ENCODE data around the gene REEP1. TPM values are rescaled to one million over a fixed set of nuclear protein-coding genes. Genes with fewer than 3 reads are reported as not detected.
A peak's percentile ranks its signal among the peaks of the same experiment; 100 is the strongest.

REEP1 gene
- total and polyA plus RNA-seq, 9 of the 15 experiments (the other 6 are each of a cell fraction or from before 2014, with no cell fraction given): 0.11 to 0.67 (median 0.13) TPM

- peak in 1 of 3 experiments; percentile 68 for TF ChIP-seq YY1 (IDR thresholded peaks at IDR 0.05; ENCODE audit: borderline replicate concordance in 1 of 3, control insufficient read depth in 1 of 3, extremely low read depth in 1 of 3, insufficient read depth in 3 of 3, insufficient read length in 1 of 3, insufficient replicate concordance in 2 of 3, low read depth in 1 of 3, low read length in 2 of 3)
- no peak for TF ChIP-seq ETS2 (tag; IDR thresholded peaks at IDR 0.05; ENCODE audit: borderline replicate concordance, poor library complexity, severe bottlenecking)
- peak; percentile 87 to 90 for TF ChIP-seq MAZ (CRISPR knock-in tag; conservative IDR thresholded peaks at IDR 0.05 in 1 of 2, IDR thresholded peaks at IDR 0.05 in 1 of 2)
- TF ChIP-seq PHB2 (IDR thresholded peaks at IDR 0.05; ENCODE audit: low read depth): no peak
- no peak for TF ChIP-seq ZNF699 (CRISPR knock-in tag; IDR thresholded peaks at IDR 0.05; ENCODE audit: insufficient replicate concordance)
- peak; percentile 98 for TF ChIP-seq RBFOX2 (IDR thresholded peaks at IDR 0.05; ENCODE audit: low read depth, low read length)
- TF ChIP-seq ZNF282 (CRISPR knock-in tag; IDR thresholded peaks at IDR 0.05): 0 out of 2 replicates have a peak, but pooled peaks have one; percentile 50
- peak; percentile 89 for TF ChIP-seq CHD1 (IDR thresholded peaks at IDR 0.05; ENCODE audit: low read length)
- TF ChIP-seq PKNOX1 (IDR thresholded peaks at IDR 0.05): peak; percentile 93
- no peak for TF ChIP-seq CUX1 (CRISPR knock-in tag; IDR thresholded peaks at IDR 0.05)
- TF ChIP-seq, protein P1, sequence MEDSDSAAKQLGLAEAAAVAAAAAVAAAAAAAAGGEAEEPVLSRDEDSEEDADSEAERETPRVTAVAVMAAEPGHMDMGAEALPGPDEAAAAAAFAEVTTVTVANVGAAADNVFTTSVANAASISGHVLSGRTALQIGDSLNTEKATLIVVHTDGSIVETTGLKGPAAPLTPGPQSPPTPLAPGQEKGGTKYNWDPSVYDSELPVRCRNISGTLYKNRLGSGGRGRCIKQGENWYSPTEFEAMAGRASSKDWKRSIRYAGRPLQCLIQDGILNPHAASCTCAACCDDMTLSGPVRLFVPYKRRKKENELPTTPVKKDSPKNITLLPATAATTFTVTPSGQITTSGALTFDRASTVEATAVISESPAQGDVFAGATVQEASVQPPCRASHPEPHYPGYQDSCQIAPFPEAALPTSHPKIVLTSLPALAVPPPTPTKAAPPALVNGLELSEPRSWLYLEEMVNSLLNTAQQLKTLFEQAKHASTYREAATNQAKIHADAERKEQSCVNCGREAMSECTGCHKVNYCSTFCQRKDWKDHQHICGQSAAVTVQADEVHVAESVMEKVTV (CRISPR knock-in tag; IDR thresholded peaks at IDR 0.05): no peak; the same call in 1 of the 2 replicates
- TF ChIP-seq, protein P2, sequence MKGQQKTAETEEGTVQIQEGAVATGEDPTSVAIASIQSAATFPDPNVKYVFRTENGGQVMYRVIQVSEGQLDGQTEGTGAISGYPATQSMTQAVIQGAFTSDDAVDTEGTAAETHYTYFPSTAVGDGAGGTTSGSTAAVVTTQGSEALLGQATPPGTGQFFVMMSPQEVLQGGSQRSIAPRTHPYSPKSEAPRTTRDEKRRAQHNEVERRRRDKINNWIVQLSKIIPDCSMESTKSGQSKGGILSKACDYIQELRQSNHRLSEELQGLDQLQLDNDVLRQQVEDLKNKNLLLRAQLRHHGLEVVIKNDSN (CRISPR knock-in tag; IDR thresholded peaks at IDR 0.05): no peak
- no peak for TF ChIP-seq ZNF12 (CRISPR knock-in tag; IDR thresholded peaks at IDR 0.05)
Observed at GRCh38 chr2:86195055-86195807, 142.2 kb downstream of the REEP1 start, which contains the start of gene IMMT (continued).
